WTC11 (cell line): ENCODE results near the gene NKAIN2. TPM values are rescaled to one million over a fixed set of nuclear protein-coding genes. Genes with fewer than 3 reads are reported as not detected.

Experiments
- ATAC-seq: fragments of 200-7000 bp; cut with Tn5 transposase; 2 replicates; pipeline ENCODE4 v1.10.0; 2021; ENCODE audit warnings: mild to moderate bottlenecking, moderate library complexity
- CTCF ChIA-PET: fragments of 300-600 bp; sonication (Branson Sonifier 250); formaldehyde crosslinking; loops from one replicate; lab custom pipeline; 2021; ENCODE audit warnings: antibody characterized with exemption; lab: Charles Lee
- POLR2A ChIA-PET: fragments of 350-600 bp; sonication (Branson Sonifier 250); formaldehyde crosslinking; loops from one replicate; lab custom pipeline; 2021; ENCODE audit warnings: antibody characterized with exemption; lab: Charles Lee
- DNase-seq: peaks from one replicate; pipeline ENCODE4 v3.0.0; 2021; ENCODE audit warnings: low spot score
- H3K27ac Mint-ChIP-seq: 2 replicates; pipeline ENCODE4 v1.8.0; 2021; ENCODE audit warnings: mixed read lengths
- H3K27me3 Mint-ChIP-seq: 2 replicates; pipeline ENCODE4 v1.8.0; 2021; ENCODE audit warnings: low read depth, mild to moderate bottlenecking, moderate library complexity, mixed read lengths
- H3K36me3 Mint-ChIP-seq: 2 replicates; pipeline ENCODE4 v1.8.0; 2021; ENCODE audit warnings: mixed read lengths
- H3K4me1 Mint-ChIP-seq: 2 replicates; pipeline ENCODE4 v1.8.0; 2022; ENCODE audit warnings: mixed read lengths
- H3K4me3 Mint-ChIP-seq: 2 replicates; pipeline ENCODE4 v1.8.0; 2021; ENCODE audit warnings: mild to moderate bottlenecking, moderate library complexity, mixed read lengths
- H3K9me3 Mint-ChIP-seq: 2 replicates; pipeline ENCODE4 v1.8.0; 2021; ENCODE audit warnings: mixed read lengths
- ESRRA ChIP-seq: sonication (generic); formaldehyde crosslinking; IDR thresholded peaks from 2 replicates; pipeline ENCODE4 v1.8.1; 2022; ENCODE audit warnings: mild to moderate bottlenecking, missing genetic modification reagents, borderline replicate concordance
- FOXK1 ChIP-seq: sonication (generic); formaldehyde crosslinking; IDR thresholded peaks from 2 replicates; pipeline ENCODE4 v1.8.0; 2022; ENCODE audit warnings: mild to moderate bottlenecking, moderate library complexity, missing genetic modification reagents
- FOXP1 ChIP-seq: sonication (generic); formaldehyde crosslinking; IDR thresholded peaks from 2 replicates; pipeline ENCODE4 v1.8.0; 2022; ENCODE audit warnings: missing genetic modification reagents, mild to moderate bottlenecking, moderate library complexity, borderline replicate concordance
- GTF2I ChIP-seq: fragments of 250-450 bp; sonication (Bioruptor Pico); conservative IDR thresholded peaks from 2 replicates; pipeline ENCODE4 v1.4.0; 2021; ENCODE audit warnings: mild to moderate bottlenecking
- JAZF1 ChIP-seq: fragments of 250-450 bp; sonication (Bioruptor Pico); IDR thresholded peaks from 2 replicates; pipeline ENCODE4 v1.9.0; 2021; ENCODE audit warnings: moderate library complexity, mild to moderate bottlenecking, inconsistent platforms
- MXD4 ChIP-seq: fragments of 250-450 bp; sonication (Bioruptor Pico); IDR thresholded peaks from 2 replicates; pipeline ENCODE4 v1.8.0; 2021; ENCODE audit warnings: mild to moderate bottlenecking, moderate library complexity, borderline replicate concordance
- SMAD4 ChIP-seq: sonication (generic); formaldehyde crosslinking; IDR thresholded peaks from 2 replicates; pipeline ENCODE4 v1.8.0; 2022; ENCODE audit warnings: mild to moderate bottlenecking, missing genetic modification reagents
- TEAD4 ChIP-seq: sonication (generic); formaldehyde crosslinking; IDR thresholded peaks from 2 replicates; pipeline ENCODE4 v1.8.0; 2022; ENCODE audit warnings: mild to moderate bottlenecking, missing genetic modification reagents
- ZNF317 ChIP-seq: sonication (generic); formaldehyde crosslinking; IDR thresholded peaks from 2 replicates; pipeline ENCODE4 v1.8.1; 2023; ENCODE audit warnings: low read depth, mild to moderate bottlenecking, moderate library complexity, missing genetic modification reagents, borderline replicate concordance
- ZNF423 ChIP-seq: fragments of 250-450 bp; sonication (Bioruptor Pico); IDR thresholded peaks from 2 replicates; pipeline ENCODE4 v2.1.2; 2022; ENCODE audit warnings: mild to moderate bottlenecking, moderate library complexity
- total RNA-seq: library from RNA; stranded (reverse); gene quantifications from 3 replicates; pipeline ENCODE4 v1.2.3, GENCODE V29; 2021
- TF ChIP-seq, protein P1 (sequence below): sonication (generic); formaldehyde crosslinking; IDR thresholded peaks from 2 replicates; pipeline ENCODE4 v1.8.1; 2022; ENCODE audit warnings: low read depth, mild to moderate bottlenecking, moderate library complexity, missing genetic modification reagents, borderline replicate concordance
- TF ChIP-seq, protein P2 (sequence below): sonication (generic); formaldehyde crosslinking; IDR thresholded peaks from 2 replicates; pipeline ENCODE4 v1.8.0; 2022; ENCODE audit warnings: missing genetic modification reagents
- TF ChIP-seq, protein P3 (sequence below): fragments of 250-450 bp; sonication (Bioruptor Pico); IDR thresholded peaks from 2 replicates; pipeline ENCODE4 v1.8.0; 2021; ENCODE audit warnings: mild to moderate bottlenecking
- TF ChIP-seq, protein P4 (sequence below): sonication (generic); formaldehyde crosslinking; IDR thresholded peaks from 2 replicates; pipeline ENCODE4 v1.8.1; 2023; ENCODE audit warnings: mild to moderate bottlenecking, moderate library complexity, missing genetic modification reagents
- TF ChIP-seq, protein P5 (sequence below): sonication (generic); formaldehyde crosslinking; IDR thresholded peaks from 2 replicates; pipeline ENCODE4 v1.8.0; 2023; ENCODE audit warnings: missing genetic modification reagents, mild to moderate bottlenecking, borderline replicate concordance
- TF ChIP-seq, protein P6 (sequence below): sonication (generic); formaldehyde crosslinking; IDR thresholded peaks from 2 replicates; pipeline ENCODE4 v1.8.1; 2022; ENCODE audit warnings: mild to moderate bottlenecking, missing genetic modification reagents, moderate library complexity, borderline replicate concordance

The NKAIN2 gene
- total RNA-seq, 1 experiment from 2014 or later = 0.33 TPM

DNA sequence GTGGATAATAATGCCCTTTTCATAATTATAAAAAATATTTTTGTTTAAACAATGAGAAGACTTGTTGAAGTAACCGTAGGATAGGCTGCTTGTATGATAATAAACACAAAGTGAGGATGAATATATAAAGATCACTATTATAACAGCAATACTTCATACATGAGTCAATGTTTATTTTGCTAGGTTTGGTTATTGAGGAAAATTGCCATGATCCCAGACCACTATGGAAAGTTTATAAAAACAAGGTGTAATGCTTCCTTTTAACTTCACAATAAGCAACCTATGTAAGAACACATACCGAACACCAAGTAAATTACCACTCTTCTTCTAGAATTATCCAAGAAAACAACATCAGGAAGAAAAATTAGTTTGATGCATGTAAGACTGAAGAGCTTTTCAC, 663.3 kb downstream of the NKAIN2 start:
- Mint-ChIP-seq H3K4me3 (no peak overlapping the region), H3K4me1 (no peaks in the 10 kb centered on the region), H3K27me3 (no peaks in the 10 kb centered on the region), H3K27ac (no peak overlapping the region), H3K36me3 (no peaks in the 10 kb centered on the region), H3K9me3 (peaks cover 12% of the 10 kb centered on the region)
- DNase-seq (no peak), ATAC-seq (no peak)
- ChIA-PET CTCF (no interaction called here), POLR2A (no interaction called here)
- TF ChIP-seq SMAD4 = no peak
- TF ChIP-seq, protein P1, sequence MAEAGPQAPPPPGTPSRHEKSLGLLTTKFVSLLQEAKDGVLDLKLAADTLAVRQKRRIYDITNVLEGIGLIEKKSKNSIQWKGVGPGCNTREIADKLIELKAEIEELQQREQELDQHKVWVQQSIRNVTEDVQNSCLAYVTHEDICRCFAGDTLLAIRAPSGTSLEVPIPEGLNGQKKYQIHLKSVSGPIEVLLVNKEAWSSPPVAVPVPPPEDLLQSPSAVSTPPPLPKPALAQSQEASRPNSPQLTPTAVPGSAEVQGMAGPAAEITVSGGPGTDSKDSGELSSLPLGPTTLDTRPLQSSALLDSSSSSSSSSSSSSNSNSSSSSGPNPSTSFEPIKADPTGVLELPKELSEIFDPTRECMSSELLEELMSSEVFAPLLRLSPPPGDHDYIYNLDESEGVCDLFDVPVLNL = no peak
- TF ChIP-seq, protein P2, sequence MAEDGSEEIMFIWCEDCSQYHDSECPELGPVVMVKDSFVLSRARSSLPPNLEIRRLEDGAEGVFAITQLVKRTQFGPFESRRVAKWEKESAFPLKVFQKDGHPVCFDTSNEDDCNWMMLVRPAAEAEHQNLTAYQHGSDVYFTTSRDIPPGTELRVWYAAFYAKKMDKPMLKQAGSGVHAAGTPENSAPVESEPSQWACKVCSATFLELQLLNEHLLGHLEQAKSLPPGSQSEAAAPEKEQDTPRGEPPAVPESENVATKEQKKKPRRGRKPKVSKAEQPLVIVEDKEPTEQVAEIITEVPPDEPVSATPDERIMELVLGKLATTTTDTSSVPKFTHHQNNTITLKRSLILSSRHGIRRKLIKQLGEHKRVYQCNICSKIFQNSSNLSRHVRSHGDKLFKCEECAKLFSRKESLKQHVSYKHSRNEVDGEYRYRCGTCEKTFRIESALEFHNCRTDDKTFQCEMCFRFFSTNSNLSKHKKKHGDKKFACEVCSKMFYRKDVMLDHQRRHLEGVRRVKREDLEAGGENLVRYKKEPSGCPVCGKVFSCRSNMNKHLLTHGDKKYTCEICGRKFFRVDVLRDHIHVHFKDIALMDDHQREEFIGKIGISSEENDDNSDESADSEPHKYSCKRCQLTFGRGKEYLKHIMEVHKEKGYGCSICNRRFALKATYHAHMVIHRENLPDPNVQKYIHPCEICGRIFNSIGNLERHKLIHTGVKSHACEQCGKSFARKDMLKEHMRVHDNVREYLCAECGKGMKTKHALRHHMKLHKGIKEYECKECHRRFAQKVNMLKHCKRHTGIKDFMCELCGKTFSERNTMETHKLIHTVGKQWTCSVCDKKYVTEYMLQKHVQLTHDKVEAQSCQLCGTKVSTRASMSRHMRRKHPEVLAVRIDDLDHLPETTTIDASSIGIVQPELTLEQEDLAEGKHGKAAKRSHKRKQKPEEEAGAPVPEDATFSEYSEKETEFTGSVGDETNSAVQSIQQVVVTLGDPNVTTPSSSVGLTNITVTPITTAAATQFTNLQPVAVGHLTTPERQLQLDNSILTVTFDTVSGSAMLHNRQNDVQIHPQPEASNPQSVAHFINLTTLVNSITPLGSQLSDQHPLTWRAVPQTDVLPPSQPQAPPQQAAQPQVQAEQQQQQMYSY (CRISPR knock-in tag) = no peak
- TF ChIP-seq, protein P3, sequence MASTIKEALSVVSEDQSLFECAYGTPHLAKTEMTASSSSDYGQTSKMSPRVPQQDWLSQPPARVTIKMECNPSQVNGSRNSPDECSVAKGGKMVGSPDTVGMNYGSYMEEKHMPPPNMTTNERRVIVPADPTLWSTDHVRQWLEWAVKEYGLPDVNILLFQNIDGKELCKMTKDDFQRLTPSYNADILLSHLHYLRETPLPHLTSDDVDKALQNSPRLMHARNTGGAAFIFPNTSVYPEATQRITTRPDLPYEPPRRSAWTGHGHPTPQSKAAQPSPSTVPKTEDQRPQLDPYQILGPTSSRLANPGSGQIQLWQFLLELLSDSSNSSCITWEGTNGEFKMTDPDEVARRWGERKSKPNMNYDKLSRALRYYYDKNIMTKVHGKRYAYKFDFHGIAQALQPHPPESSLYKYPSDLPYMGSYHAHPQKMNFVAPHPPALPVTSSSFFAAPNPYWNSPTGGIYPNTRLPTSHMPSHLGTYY (CRISPR knock-in tag) = no peak

DNA sequence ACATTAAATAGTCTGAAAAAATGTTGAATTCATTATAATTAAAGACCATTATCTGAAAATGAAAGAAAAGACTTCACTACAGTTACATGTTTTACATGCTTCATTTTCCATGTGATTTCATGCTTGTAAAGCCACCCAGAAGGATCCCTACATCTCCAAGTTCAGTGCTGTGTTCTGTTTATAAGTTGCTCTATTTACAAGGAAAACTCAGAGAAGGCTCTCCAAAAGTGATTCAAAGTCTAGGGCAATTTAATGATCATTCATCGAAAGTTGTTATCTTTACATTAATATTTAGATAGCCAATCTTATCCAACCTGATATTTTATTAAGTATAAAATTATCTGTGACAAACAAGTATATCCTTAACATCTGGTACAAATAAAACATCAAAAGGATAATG, 663.7 kb downstream of the NKAIN2 start:
- no peak overlapping the region for H3K4me3 Mint-ChIP-seq
- TF ChIP-seq, protein P4, sequence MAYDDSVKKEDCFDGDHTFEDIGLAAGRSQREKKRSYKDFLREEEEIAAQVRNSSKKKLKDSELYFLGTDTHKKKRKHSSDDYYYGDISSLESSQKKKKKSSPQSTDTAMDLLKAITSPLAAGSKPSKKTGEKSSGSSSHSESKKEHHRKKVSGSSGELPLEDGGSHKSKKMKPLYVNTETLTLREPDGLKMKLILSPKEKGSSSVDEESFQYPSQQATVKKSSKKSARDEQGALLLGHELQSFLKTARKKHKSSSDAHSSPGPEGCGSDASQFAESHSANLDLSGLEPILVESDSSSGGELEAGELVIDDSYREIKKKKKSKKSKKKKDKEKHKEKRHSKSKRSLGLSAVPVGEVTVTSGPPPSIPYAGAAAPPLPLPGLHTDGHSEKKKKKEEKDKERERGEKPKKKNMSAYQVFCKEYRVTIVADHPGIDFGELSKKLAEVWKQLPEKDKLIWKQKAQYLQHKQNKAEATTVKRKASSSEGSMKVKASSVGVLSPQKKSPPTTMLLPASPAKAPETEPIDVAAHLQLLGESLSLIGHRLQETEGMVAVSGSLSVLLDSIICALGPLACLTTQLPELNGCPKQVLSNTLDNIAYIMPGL (CRISPR knock-in tag) = no peak
- TF ChIP-seq ZNF317 (no peak), MXD4 (CRISPR knock-in tag) (no peak), FOXP1 (CRISPR knock-in tag) (no peak), FOXK1 (CRISPR knock-in tag) (no peak), TEAD4 (CRISPR knock-in tag) (no peak), ESRRA (CRISPR knock-in tag) (no peak), JAZF1 (CRISPR knock-in tag) (no peak), GTF2I (no peak), ZNF423 (no peak)
- TF ChIP-seq, protein P5, sequence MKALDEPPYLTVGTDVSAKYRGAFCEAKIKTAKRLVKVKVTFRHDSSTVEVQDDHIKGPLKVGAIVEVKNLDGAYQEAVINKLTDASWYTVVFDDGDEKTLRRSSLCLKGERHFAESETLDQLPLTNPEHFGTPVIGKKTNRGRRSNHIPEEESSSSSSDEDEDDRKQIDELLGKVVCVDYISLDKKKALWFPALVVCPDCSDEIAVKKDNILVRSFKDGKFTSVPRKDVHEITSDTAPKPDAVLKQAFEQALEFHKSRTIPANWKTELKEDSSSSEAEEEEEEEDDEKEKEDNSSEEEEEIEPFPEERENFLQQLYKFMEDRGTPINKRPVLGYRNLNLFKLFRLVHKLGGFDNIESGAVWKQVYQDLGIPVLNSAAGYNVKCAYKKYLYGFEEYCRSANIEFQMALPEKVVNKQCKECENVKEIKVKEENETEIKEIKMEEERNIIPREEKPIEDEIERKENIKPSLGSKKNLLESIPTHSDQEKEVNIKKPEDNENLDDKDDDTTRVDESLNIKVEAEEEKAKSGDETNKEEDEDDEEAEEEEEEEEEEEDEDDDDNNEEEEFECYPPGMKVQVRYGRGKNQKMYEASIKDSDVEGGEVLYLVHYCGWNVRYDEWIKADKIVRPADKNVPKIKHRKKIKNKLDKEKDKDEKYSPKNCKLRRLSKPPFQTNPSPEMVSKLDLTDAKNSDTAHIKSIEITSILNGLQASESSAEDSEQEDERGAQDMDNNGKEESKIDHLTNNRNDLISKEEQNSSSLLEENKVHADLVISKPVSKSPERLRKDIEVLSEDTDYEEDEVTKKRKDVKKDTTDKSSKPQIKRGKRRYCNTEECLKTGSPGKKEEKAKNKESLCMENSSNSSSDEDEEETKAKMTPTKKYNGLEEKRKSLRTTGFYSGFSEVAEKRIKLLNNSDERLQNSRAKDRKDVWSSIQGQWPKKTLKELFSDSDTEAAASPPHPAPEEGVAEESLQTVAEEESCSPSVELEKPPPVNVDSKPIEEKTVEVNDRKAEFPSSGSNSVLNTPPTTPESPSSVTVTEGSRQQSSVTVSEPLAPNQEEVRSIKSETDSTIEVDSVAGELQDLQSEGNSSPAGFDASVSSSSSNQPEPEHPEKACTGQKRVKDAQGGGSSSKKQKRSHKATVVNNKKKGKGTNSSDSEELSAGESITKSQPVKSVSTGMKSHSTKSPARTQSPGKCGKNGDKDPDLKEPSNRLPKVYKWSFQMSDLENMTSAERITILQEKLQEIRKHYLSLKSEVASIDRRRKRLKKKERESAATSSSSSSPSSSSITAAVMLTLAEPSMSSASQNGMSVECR (CRISPR knock-in tag) = no peak
- TF ChIP-seq, protein P6, sequence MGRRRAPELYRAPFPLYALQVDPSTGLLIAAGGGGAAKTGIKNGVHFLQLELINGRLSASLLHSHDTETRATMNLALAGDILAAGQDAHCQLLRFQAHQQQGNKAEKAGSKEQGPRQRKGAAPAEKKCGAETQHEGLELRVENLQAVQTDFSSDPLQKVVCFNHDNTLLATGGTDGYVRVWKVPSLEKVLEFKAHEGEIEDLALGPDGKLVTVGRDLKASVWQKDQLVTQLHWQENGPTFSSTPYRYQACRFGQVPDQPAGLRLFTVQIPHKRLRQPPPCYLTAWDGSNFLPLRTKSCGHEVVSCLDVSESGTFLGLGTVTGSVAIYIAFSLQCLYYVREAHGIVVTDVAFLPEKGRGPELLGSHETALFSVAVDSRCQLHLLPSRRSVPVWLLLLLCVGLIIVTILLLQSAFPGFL (CRISPR knock-in tag) = no peak
- TF ChIP-seq, all 79 proteins: peak for 0
- POLR2A ChIA-PET = no interaction called here
- Mint-ChIP-seq H3K27me3 (no peaks in the 10 kb centered on the region), H3K36me3 (no peaks in the 10 kb centered on the region), H3K9me3 (peaks cover 12% of the 10 kb centered on the region), H3K27ac (no peak overlapping the region), H3K4me1 (peaks cover under 1% of the 10 kb centered on the region)
- CTCF ChIA-PET = no interaction called here
- ATAC-seq (no peak), DNase-seq (no peak)
